Raji (cell line): ENCODE results near the gene CBARP.

Experiments
- POLR2A ChIP-seq: IDR thresholded peaks from 2 replicates; pipeline ENCODE4 v1.6.1; 2011; ENCODE audit warnings: low read depth, low read length, control low read depth; ENCODE audit not compliant: insufficient read depth

Gene CBARP

GRCh38 chr19:1213391-1214286 lies 24.2 kb downstream of the CBARP start:
- no peak for TF ChIP-seq POLR2A

DNA sequence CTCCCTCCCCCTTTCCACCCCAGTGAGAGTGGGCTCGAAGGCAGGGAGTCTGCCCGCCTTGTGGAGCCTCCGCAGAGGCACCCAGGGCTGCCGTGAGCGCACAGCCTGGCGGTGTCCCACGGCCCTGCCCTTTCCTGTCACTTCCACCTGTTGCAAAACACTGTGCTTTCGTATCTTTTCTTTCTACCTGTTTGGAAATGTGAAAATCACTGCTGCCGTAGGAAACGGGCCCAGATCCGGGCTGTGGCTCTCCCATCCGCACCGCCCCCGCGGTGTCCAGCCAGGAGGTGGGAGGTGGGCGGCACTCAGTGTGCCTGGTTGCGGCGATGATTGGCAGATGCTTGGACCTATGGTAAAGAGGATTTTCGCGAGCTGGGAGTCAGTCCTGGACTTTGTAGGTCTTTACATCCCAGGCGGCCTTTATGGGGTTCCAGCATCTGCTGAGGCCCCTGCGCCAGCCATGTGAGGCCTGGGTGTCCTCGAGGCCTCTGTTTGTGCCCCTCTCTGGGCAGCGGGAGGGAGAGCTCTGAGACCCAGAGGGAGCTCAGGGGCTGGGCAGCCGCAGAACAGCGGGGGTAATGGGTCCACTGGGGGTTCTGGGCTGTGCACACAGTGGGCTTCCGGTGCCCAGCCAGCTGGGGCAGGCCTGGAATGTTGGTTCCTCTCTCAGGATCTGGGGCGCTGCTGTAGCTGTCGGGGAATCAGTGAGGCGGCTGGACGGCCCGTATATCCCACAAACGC lies 26.1 kb downstream of the CBARP start:
- TF ChIP-seq POLR2A, result no peak

GRCh38 chr19:1210227-1210538 lies 27.6 kb downstream of the CBARP start:
- TF ChIP-seq POLR2A, result no peak

GRCh38 chr19:1206864-1207450 lies 30.8 kb downstream of the CBARP start:
- TF ChIP-seq POLR2A, result 0 out of 2 replicates have a peak, but pooled peaks have one; percentile 16

DNA sequence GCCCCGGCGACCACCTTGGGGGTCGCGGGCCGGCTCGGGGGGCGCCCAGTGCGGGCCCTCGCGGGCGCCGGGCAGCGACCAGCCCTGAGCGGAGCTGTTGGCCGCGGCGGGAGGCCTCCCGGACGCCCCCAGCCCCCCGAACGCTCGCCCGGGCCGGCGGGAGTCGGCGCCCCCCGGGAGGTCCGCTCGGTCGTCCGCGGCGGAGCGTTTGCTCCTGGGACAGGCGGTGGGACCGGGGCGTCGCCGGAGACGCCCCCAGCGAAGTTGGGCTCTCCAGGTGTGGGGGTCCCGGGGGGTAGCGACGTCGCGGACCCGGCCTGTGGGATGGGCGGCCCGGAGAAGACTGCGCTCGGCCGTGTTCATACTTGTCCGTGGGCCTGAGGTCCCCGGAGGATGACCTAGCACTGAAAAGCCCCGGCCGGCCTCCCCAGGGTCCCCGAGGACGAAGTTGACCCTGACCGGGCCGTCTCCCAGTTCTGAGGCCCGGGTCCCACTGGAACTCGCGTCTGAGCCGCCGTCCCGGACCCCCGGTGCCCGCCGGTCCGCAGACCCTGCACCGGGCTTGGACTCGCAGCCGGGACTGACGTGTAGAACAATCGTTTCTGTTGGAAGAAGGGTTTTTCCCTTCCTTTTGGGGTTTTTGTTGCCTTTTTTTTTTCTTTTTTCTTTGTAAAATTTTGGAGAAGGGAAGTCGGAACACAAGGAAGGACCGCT lies 31.5 kb downstream of the CBARP start:
- TF ChIP-seq POLR2A, result 0 out of 2 replicates have a peak, but pooled peaks have one; percentile 7

DNA sequence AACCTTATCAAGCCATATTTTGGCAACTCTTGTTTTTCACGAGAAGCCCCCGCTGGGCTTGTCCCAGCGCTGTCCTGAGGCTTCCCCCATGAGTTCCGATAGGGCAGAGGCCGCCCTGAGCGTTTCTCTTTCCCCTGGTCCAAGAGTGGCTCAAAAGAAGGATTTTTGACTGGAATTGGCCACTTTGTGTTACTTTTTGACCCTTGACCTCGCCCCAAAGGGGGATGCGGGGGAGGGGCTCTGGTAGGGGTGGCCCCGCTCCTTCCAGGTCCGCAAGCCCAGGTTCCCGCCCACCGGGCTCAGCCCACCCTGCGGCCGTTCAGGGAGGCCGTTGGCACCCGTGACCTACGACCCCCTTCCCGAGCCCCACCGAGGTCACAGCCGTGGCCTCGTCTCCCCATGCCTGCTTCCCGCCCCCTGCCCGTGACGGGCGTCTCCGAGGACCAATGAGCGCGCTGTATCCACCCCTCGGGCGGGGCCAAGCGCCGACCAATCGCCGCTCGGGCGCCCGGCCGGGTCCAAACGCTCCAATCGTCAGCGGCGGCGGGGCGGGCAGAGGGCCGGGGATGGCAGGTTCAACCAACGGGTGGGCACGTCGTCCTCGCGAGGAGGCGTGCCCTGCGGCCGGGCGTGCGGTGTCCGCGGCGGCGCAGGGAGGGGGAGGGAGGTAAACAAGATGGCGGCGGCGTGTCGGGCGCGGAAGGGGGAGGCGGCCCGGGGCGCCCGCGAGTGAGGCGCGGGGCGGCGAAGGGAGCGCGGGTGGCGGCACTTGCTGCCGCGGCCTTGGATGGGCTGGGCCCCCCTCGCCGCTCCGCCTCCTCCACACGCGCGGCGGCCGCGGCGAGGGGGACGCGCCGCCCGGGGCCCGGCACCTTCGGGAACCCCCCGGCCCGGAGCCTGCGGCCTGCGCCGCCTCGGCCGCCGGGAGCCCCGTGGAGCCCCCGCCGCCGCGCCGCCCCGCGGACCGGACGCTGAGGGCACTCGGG lies 32.4 kb downstream of the CBARP start, which contains the start of gene STK11:
TSS of gene STK11 (plus strand) at position 665 of the 986 bp plus-strand sequence. CDS start 1,136 bp downstream, outside the sequence.
- peak; percentile 76 for TF ChIP-seq POLR2A

DNA sequence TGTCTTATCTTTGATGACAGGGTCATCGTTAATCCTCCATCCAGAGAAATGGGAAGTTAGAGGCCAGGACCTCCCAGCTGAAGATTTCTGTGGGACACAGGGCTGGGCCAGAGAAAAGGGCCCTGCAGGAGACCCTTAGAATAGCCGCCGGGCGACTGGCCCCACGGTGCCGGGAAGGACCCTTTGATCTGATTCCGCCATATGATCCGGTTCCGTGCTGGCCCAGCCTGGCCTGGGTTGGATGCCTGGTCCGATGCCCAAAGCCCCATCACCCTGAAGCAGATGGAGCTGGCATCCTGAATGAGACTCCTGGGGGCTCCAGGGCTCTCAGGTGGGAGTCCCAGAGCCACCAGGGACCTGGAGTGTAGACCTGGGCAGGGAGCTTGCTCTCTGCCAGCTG lies 38.3 kb downstream of the CBARP start:
- TF ChIP-seq POLR2A, result no peak

GRCh38 chr19:1189419-1189818 lies 48.4 kb downstream of the CBARP start:
- no peak for TF ChIP-seq POLR2A

DNA sequence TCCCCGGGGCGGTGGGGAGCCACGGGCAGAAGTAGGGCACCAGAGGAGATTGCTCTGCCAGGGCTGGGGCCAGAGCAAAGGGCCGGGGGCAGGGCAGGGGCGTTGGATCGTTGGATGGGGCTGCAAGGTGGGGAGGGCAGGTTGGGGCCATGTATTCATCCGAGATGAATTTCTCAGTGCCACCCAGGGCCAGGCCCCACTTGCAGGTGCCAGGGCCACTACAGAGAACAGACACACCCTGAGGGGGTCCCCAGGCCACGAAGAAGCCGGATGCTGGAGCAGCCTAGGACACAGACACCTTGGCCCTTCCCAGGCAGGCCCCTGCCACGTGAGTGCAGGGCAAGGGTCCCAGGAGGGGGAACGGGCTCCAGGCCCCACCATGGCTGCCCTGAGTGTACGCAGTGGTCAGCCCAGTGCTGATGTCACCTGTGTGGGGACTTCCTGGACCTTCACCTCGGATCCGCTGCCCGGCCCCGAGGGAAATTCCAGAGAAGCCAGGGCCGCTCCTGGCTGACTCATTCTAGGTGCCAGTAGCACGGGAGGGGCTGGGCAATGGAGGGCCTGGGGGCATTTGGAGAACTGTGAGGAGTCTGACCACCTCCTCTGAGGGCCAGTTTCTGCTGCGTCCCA lies 54.1 kb downstream of the CBARP start:
- TF ChIP-seq POLR2A, result no peak

- TF ChIP-seq POLR2A, result no peak
Observed at GRCh38 chr19:1182727-1183126, 55.1 kb downstream of the CBARP start.

- TF ChIP-seq POLR2A, result no peak
Observed at GRCh38 chr19:1182068-1182467, 55.7 kb downstream of the CBARP start.

- no peak for TF ChIP-seq POLR2A
Observed at GRCh38 chr19:1181606-1182005, 56.2 kb downstream of the CBARP start.
